ENCODE data around the gene HOXD4.

HOXD4 gene

GRCh38 chr2:176127774-176128072, 23.6 kb upstream of the HOXD4 start:
- no peak for DNase-seq

GRCh38 chr2:176128172-176128981, 23.0 kb upstream of the HOXD4 start:
- DNase-seq, result peak; percentile 61

GRCh38 chr2:176128982-176129796, 22.2 kb upstream of the HOXD4 start, which contains the start of gene HOXD8:
HOXD8 (plus strand) TSS chr2:176129705; CDS start chr2:176130367, 662 bp downstream.
- DNase-seq, result peak; percentile 92

- DNase-seq, result no peak
These were observed 21.6 kb upstream of the HOXD4 start for GRCh38 chr2:176129813-176130146.

GRCh38 chr2:176130147-176130956, 21.0 kb upstream of the HOXD4 start:
- peak; percentile 76 for DNase-seq

GRCh38 chr2:176130957-176131847, 20.1 kb upstream of the HOXD4 start:
- no peak for DNase-seq

- no peak for DNase-seq
These were observed 19.5 kb upstream of the HOXD4 start for GRCh38 chr2:176131848-176132158.

- DNase-seq, result peak; percentile 86
These were observed 18.9 kb upstream of the HOXD4 start for GRCh38 chr2:176132205-176133171.

GRCh38 chr2:176133389-176133788, 18.0 kb upstream of the HOXD4 start:
- no peak for DNase-seq

GRCh38 chr2:176134035-176134434, 17.3 kb upstream of the HOXD4 start:
- DNase-seq, result no peak

GRCh38 chr2:176135035-176135440, 16.3 kb upstream of the HOXD4 start:
- peak; percentile 70 for DNase-seq

- peak; percentile 61 for DNase-seq
These were observed 14.7 kb upstream of the HOXD4 start for GRCh38 chr2:176136374-176137251.

- DNase-seq, result no peak
These were observed 14.1 kb upstream of the HOXD4 start for GRCh38 chr2:176137252-176137580.

- no peak for DNase-seq
These were observed 13.4 kb upstream of the HOXD4 start for GRCh38 chr2:176137906-176138305.

GRCh38 chr2:176138526-176138922, 12.8 kb upstream of the HOXD4 start:
- no peak for DNase-seq

GRCh38 chr2:176138923-176139660, 12.3 kb upstream of the HOXD4 start:
- DNase-seq, result no peak

GRCh38 chr2:176139661-176140512, 11.5 kb upstream of the HOXD4 start:
- DNase-seq, result peak; percentile 74

All from fibroblast of skin of back (primary cell).